Neural cell (in vitro differentiated cells): ENCODE data around the gene ACTL9.

Source experiments
- CTCF ChIP-seq: fragments of 450-650 bp; IDR thresholded peaks from 2 replicates; pipeline ENCODE4 v1.5.1; 2014; ENCODE audit warnings: antibody characterized with exemption, mild to moderate bottlenecking, moderate library complexity; ENCODE audit not compliant: poor library complexity, severe bottlenecking
- POLR2AphosphoS5 ChIP-seq: IDR thresholded peaks from 2 replicates; pipeline ENCODE4 v1.6.1; 2012
- RAD21 ChIP-seq: fragments of 450-650 bp; conservative IDR thresholded peaks from 2 replicates; pipeline ENCODE4 v1.6.1; 2014; ENCODE audit warnings: antibody characterized with exemption, mild to moderate bottlenecking, moderate library complexity
- SMC3 ChIP-seq: fragments of 450-650 bp; conservative IDR thresholded peaks from 2 replicates; pipeline ENCODE4 v1.6.1; 2014; ENCODE audit warnings: antibody characterized with exemption, mild to moderate bottlenecking, moderate library complexity; ENCODE audit not compliant: poor library complexity
- TAF1 ChIP-seq: IDR thresholded peaks from 2 replicates; pipeline ENCODE4 v1.6.1; 2012; ENCODE audit warnings: low read depth

- TF ChIP-seq RAD21 (no peak), TAF1 (no peak), SMC3 (no peak), POLR2AphosphoS5 (no peak), CTCF (no peak)
Observed at GRCh38 chr19:8659905-8660304, 38.7 kb downstream of the ACTL9 start.
